GM23338 (cell line): Measurements from ENCODE around the gene CENPV. TPM values are rescaled to one million over a fixed set of nuclear protein-coding genes. Genes with fewer than 3 reads are reported as not detected.

Experiments
- ATAC-seq: fragments of 200-7000 bp; cut with Tn5 transposase; 3 replicates; pipeline ENCODE4 v1.9.1; 2020
- DNase-seq: peaks from one replicate; pipeline ENCODE4 v3.0.0-alpha.2; 2015; ENCODE audit warnings: low spot score
- H2AFZ ChIP-seq: fragments of 200-600 bp; sonication (generic); 2 replicates; pipeline ENCODE4 v1.8.0; 2016; ENCODE audit warnings: antibody characterized with exemption, mild to moderate bottlenecking, moderate library complexity
- H3F3A ChIP-seq: fragments of 200-600 bp; sonication (generic); replicated peaks from 2 replicates; pipeline ENCODE4 v1.8.0; 2017; ENCODE audit warnings: antibody characterized with exemption, mixed run types, low read depth
- H3K27ac ChIP-seq: fragments of 200-600 bp; sonication (generic); 2 replicates; pipeline ENCODE4 v1.6.1; 2016; ENCODE audit warnings: low read depth
- H3K27me3 ChIP-seq: fragments of 200-600 bp; sonication (generic); 2 replicates; pipeline ENCODE4 v1.8.0; 2016; ENCODE audit warnings: mild to moderate bottlenecking, mixed run types, moderate library complexity; ENCODE audit not compliant: insufficient read depth
- H3K36me3 ChIP-seq: fragments of 200-600 bp; sonication (generic); 2 replicates; pipeline ENCODE4 v1.8.0; 2016; ENCODE audit warnings: mild to moderate bottlenecking; ENCODE audit not compliant: insufficient read depth
- H3K4me1 ChIP-seq: fragments of 200-600 bp; sonication (generic); 2 replicates; pipeline ENCODE4 v1.8.0; 2016; ENCODE audit warnings: mild to moderate bottlenecking, moderate library complexity; ENCODE audit not compliant: insufficient read depth
- H3K4me2 ChIP-seq: fragments of 200-600 bp; sonication (generic); 2 replicates; pipeline ENCODE4 v1.7.1; 2017; ENCODE audit warnings: mixed run types
- H3K4me3 ChIP-seq: fragments of 200-600 bp; sonication (generic); 2 replicates; pipeline ENCODE4 v1.6.1; 2016; ENCODE audit warnings: mixed run types
- H3K79me2 ChIP-seq: fragments of 200-600 bp; sonication (generic); replicated peaks from 2 replicates; pipeline ENCODE4 v1.8.0; 2017; ENCODE audit warnings: mild to moderate bottlenecking; ENCODE audit not compliant: insufficient read depth
- H3K9me2 ChIP-seq: fragments of 200-600 bp; sonication (generic); 2 replicates; pipeline ENCODE4 v1.8.0; 2017; ENCODE audit not compliant: insufficient read depth
- H4K20me1 ChIP-seq: fragments of 200-600 bp; sonication (generic); replicated peaks from 2 replicates; pipeline ENCODE4 v1.8.0; 2017; ENCODE audit warnings: mild to moderate bottlenecking; ENCODE audit not compliant: insufficient read depth
- H3K27ac Mint-ChIP-seq: 2 replicates; pipeline ENCODE4 v1.8.0; 2020; ENCODE audit warnings: inconsistent platforms, mild to moderate bottlenecking, moderate library complexity, mixed read lengths
- H3K27me3 Mint-ChIP-seq: 3 replicates; pipeline ENCODE4 v1.8.0; 2022; ENCODE audit warnings: low read depth, mild to moderate bottlenecking, moderate library complexity, mixed read lengths, inconsistent platforms; ENCODE audit not compliant: insufficient read depth, poor library complexity
- H3K36me3 Mint-ChIP-seq: 3 replicates; pipeline ENCODE4 v1.8.0; 2021; ENCODE audit warnings: low read depth, mild to moderate bottlenecking, inconsistent platforms, moderate library complexity, mixed read lengths
- H3K4me1 Mint-ChIP-seq: 3 replicates; pipeline ENCODE4 v1.8.0; 2020; ENCODE audit warnings: mild to moderate bottlenecking, inconsistent platforms, mixed read lengths
- H3K4me3 Mint-ChIP-seq: 3 replicates; pipeline ENCODE4 v1.8.0; 2021; ENCODE audit warnings: moderate library complexity, mild to moderate bottlenecking, inconsistent platforms, mixed read lengths
- H3K9me3 Mint-ChIP-seq: 3 replicates; pipeline ENCODE4 v1.8.0; 2020; ENCODE audit warnings: moderate library complexity, mild to moderate bottlenecking, inconsistent platforms, mixed read lengths
- CTCF ChIP-seq, 2 experiments: fragments of 200-600 bp in 1 of 2; sonication (generic) in 1 of 2; conservative IDR thresholded peaks; 2 replicates each; pipeline versions ENCODE4 v1.5.1 to v1.6.1; 2016 to 2017; ENCODE audit warnings: antibody characterized with exemption in 2 of 2, low read depth in 2 of 2, mild to moderate bottlenecking in 2 of 2, moderate library complexity in 1 of 2
- ETS1 ChIP-seq: IDR thresholded peaks from 2 replicates; pipeline ENCODE4 v1.6.1; 2016; ENCODE audit warnings: antibody characterized with exemption
- EZH2 ChIP-seq: fragments of 200-600 bp; sonication (generic); IDR thresholded peaks from one replicate; pipeline ENCODE4 v1.8.0; 2017; ENCODE audit warnings: antibody characterized with exemption, mild to moderate bottlenecking, low read depth; ENCODE audit not compliant: unreplicated experiment
- EZH2phosphoT487 ChIP-seq: fragments of 200-600 bp; sonication (generic); IDR thresholded peaks from one replicate; pipeline ENCODE4 v1.8.1; 2018; ENCODE audit warnings: antibody characterized with exemption; ENCODE audit not compliant: unreplicated experiment
- JUNB ChIP-seq: IDR thresholded peaks from one replicate; pipeline ENCODE4 v1.6.1; 2016; ENCODE audit warnings: antibody characterized with exemption; ENCODE audit not compliant: unreplicated experiment
- POLR2AphosphoS5 ChIP-seq: IDR thresholded peaks from 2 replicates; pipeline ENCODE4 v1.6.1; 2016; ENCODE audit warnings: antibody characterized with exemption, low read depth
- STAT1 ChIP-seq: IDR thresholded peaks from one replicate; pipeline ENCODE4 v1.6.1; 2016; ENCODE audit warnings: antibody characterized with exemption; ENCODE audit not compliant: unreplicated experiment
- ZNF114 ChIP-seq: fragments of 250-450 bp; sonication (Bioruptor Pico); IDR thresholded peaks from 2 replicates; pipeline ENCODE4 v1.5.0; 2020; ENCODE audit warnings: mild to moderate bottlenecking, moderate library complexity
- ZNF331 ChIP-seq: fragments of 250-450 bp; sonication (Bioruptor Pico); IDR thresholded peaks from 2 replicates; pipeline ENCODE4 v1.5.0; 2020; ENCODE audit warnings: low read depth, mild to moderate bottlenecking, moderate library complexity
- polyA plus RNA-seq: library from polyadenylated mRNA; unstranded; fragments of >200 nt; fragmentation: Nextera tagmentation; extraction: Ambion mirVana; gene quantifications from 2 replicates; pipeline ENCODE4 v1.2.1, GENCODE V29; 2016
- total RNA-seq: library from RNA; depleted of rRNA; stranded (reverse); fragments of >200 nt; shearing (Covaris generic); gene quantifications from 2 replicates; pipeline ENCODE4 v1.2.3, GENCODE V29; 2014

CENPV gene
- total and polyA plus RNA-seq, 2 experiments from 2014 or later: 139 to 300 TPM

- H3K36me3 ChIP-seq: no peaks in the 10 kb centered on the region
- no peaks in the 10 kb centered on the region for H3F3A ChIP-seq
- H3K9me2 ChIP-seq: no peaks in the 10 kb centered on the region
- Mint-ChIP-seq H3K9me3 (no peaks in the 10 kb centered on the region), H3K27ac (no peak overlapping the region), H3K4me1 (no peaks in the 10 kb centered on the region), H3K36me3 (no peaks in the 10 kb centered on the region), H3K27me3 (peaks cover 1% of the 10 kb centered on the region), H3K4me3 (no peak overlapping the region)
- H4K20me1 ChIP-seq: no peaks in the 10 kb centered on the region
- H2AFZ ChIP-seq: 0 out of 2 replicates have a peak overlapping the region, but pooled peaks have one; percentile 43
- H3K4me1 ChIP-seq: no peaks in the 10 kb centered on the region
- no peak overlapping the region for H3K4me3 ChIP-seq
- TF ChIP-seq POLR2AphosphoS5: no peak
- TF ChIP-seq JUNB: no peak
- no peak for TF ChIP-seq ZNF331 (CRISPR knock-in tag)
- TF ChIP-seq ZNF114 (CRISPR knock-in tag): no peak
- no peak overlapping the region for H3K4me2 ChIP-seq
- no peaks in the 10 kb centered on the region for H3K27me3 ChIP-seq
- no peak overlapping the region for H3K27ac ChIP-seq
- DNase-seq: no peak
- ATAC-seq: no peak
- H3K79me2 ChIP-seq: no peaks in the 10 kb centered on the region
Measured at GRCh38 chr17:16364625-16365024, 11.4 kb upstream of the CENPV start.

- H3K36me3 ChIP-seq: no peaks in the 10 kb centered on the region
- H3K27me3 ChIP-seq: no peaks in the 10 kb centered on the region
- no peaks in the 10 kb centered on the region for H3K79me2 ChIP-seq
- H4K20me1 ChIP-seq: no peaks in the 10 kb centered on the region
- ATAC-seq (peak; percentile 99), DNase-seq (peak; percentile 94)
- no peak overlapping the region for H3K27ac ChIP-seq
- no peaks in the 10 kb centered on the region for H3F3A ChIP-seq
- Mint-ChIP-seq H3K27me3 (peaks cover 1% of the 10 kb centered on the region), H3K4me1 (no peaks in the 10 kb centered on the region), H3K9me3 (no peaks in the 10 kb centered on the region), H3K27ac (no peak overlapping the region), H3K36me3 (no peaks in the 10 kb centered on the region), H3K4me3 (no peak overlapping the region)
- H3K4me1 ChIP-seq: no peaks in the 10 kb centered on the region
- no peaks in the 10 kb centered on the region for H3K9me2 ChIP-seq
- TF ChIP-seq EZH2phosphoT487 (no peak), ETS1 (no peak), CTCF (conservative IDR thresholded peaks at IDR 0.05; ENCODE audit: low read depth in 2 of 2) (peak; percentile 94 to 96), STAT1 (no peak), EZH2 (no peak)
- no peak overlapping the region for H2AFZ ChIP-seq
- no peak overlapping the region for H3K4me2 ChIP-seq
- H3K4me3 ChIP-seq: no peak overlapping the region
Measured at GRCh38 chr17:16363749-16364536, 10.7 kb upstream of the CENPV start.
